GM23248 (cell line): ENCODE data around the gene SH3TC1. TPM values are rescaled to one million over a fixed set of nuclear protein-coding genes. Genes with fewer than 3 reads are reported as not detected.

ENCODE experiments used
- DNase-seq: peaks from one replicate; pipeline ENCODE4 v3.0.0-alpha.2; 2015
- H2AFZ ChIP-seq: fragments of 200-600 bp; sonication (generic); 2 replicates; pipeline ENCODE4 v1.6.1; 2016; ENCODE audit warnings: antibody characterized with exemption
- H3F3A ChIP-seq: fragments of 200-600 bp; sonication (generic); 2 replicates; pipeline ENCODE4 v1.6.1; 2016; ENCODE audit warnings: mild to moderate bottlenecking, antibody characterized with exemption, mixed run types; ENCODE audit not compliant: insufficient read depth
- H3K27ac ChIP-seq: fragments of 200-600 bp; sonication (generic); 2 replicates; pipeline ENCODE4 v1.5.1; 2016; ENCODE audit warnings: mild to moderate bottlenecking
- H3K27me3 ChIP-seq: fragments of 200-600 bp; sonication (generic); replicated peaks from 2 replicates; pipeline ENCODE4 v1.6.1; 2016; ENCODE audit warnings: mild to moderate bottlenecking; ENCODE audit not compliant: insufficient read depth
- H3K36me3 ChIP-seq: fragments of 200-600 bp; sonication (generic); 2 replicates; pipeline ENCODE4 v1.6.1; 2016; ENCODE audit warnings: low read depth, mild to moderate bottlenecking
- H3K4me1 ChIP-seq: fragments of 200-600 bp; sonication (generic); 2 replicates; pipeline ENCODE4 v1.6.1; 2016; ENCODE audit warnings: mild to moderate bottlenecking; ENCODE audit not compliant: insufficient read depth
- H3K4me2 ChIP-seq: fragments of 200-600 bp; sonication (generic); one replicate; pipeline ENCODE4 v1.6.1; 2016; ENCODE audit warnings: mild to moderate bottlenecking; ENCODE audit not compliant: unreplicated experiment
- H3K4me3 ChIP-seq: fragments of 200-600 bp; sonication (generic); 2 replicates; pipeline ENCODE4 v1.5.1; 2016; ENCODE audit warnings: mild to moderate bottlenecking
- H3K79me2 ChIP-seq: fragments of 200-600 bp; sonication (generic); 2 replicates; pipeline ENCODE4 v1.6.1; 2016; ENCODE audit warnings: mild to moderate bottlenecking; ENCODE audit not compliant: insufficient read depth
- H3K9ac ChIP-seq: fragments of 200-600 bp; sonication (generic); 2 replicates; pipeline ENCODE4 v1.6.1; 2016; ENCODE audit warnings: mild to moderate bottlenecking
- H3K9me2 ChIP-seq: fragments of 200-600 bp; sonication (generic); 2 replicates; pipeline ENCODE4 v1.6.1; 2016; ENCODE audit warnings: mixed run types, mild to moderate bottlenecking, moderate library complexity; ENCODE audit not compliant: insufficient read depth
- H3K9me3 ChIP-seq: fragments of 200-600 bp; sonication (generic); one replicate; pipeline ENCODE4 v1.6.1; 2017; ENCODE audit warnings: low read depth
- H4K20me1 ChIP-seq: fragments of 200-600 bp; sonication (generic); 2 replicates; pipeline ENCODE4 v1.6.0; 2016; ENCODE audit not compliant: insufficient read depth
- EZH2 ChIP-seq: fragments of 200-600 bp; sonication (generic); IDR thresholded peaks from 2 replicates; pipeline ENCODE4 v1.6.1; 2018; ENCODE audit warnings: antibody characterized with exemption, mild to moderate bottlenecking; ENCODE audit not compliant: insufficient read depth, poor library complexity, severe bottlenecking
- EZH2phosphoT487 ChIP-seq: fragments of 200-600 bp; sonication (generic); IDR thresholded peaks from 2 replicates; pipeline ENCODE4 v1.6.1; 2018; ENCODE audit warnings: antibody characterized with exemption, moderate library complexity, mild to moderate bottlenecking, low read depth; ENCODE audit not compliant: insufficient read depth
- WGBS, 2 experiments: methylation state at CpG; one replicate each; pipeline ENCODE4 v1.1.6; 2015 to 2017; ENCODE audit warnings: low lambda C conversion rate in 2 of 2, low coverage in 1 of 2; ENCODE audit errors: missing lambda C conversion rate in 2 of 2; 5-methylcytosine and 5-hydroxymethylcytosine counted together
- in situ Hi-C: fragments of 300-500 bp; cut with MboI; formaldehyde crosslinking; loops from 2 replicates; pipeline ENCODE4 v1.15.0; 2020
- polyA plus RNA-seq: library from polyadenylated mRNA; unstranded; fragments of >200 nt; fragmentation: Nextera tagmentation; extraction: Ambion mirVana; gene quantifications from 2 replicates; pipeline ENCODE4 v1.2.1, GENCODE V29; 2016
- total RNA-seq: library from RNA; depleted of rRNA; stranded (reverse); fragments of >200 nt; shearing (Covaris generic); gene quantifications from 2 replicates; pipeline ENCODE4 v1.2.3, GENCODE V29; 2014

Gene SH3TC1
- total and polyA plus RNA-seq, 2 experiments from 2014 or later, result 2.3 to 6.5 TPM

- TF ChIP-seq EZH2phosphoT487, result no peak
- TF ChIP-seq EZH2, result no peak
- Histone ChIP-seq H2AFZ (no peak overlapping the region), H3K9me3 (no peaks in the 10 kb centered on the region), H3K27me3 (peaks cover 21% of the 10 kb centered on the region; the same call in 1 of the 2 replicates), H3K27ac (no peak overlapping the region), H3K9me2 (no peaks in the 10 kb centered on the region), H3K4me2 (no peak overlapping the region), H3K4me1 (no peaks in the 10 kb centered on the region), H3K4me3 (no peak overlapping the region), H3F3A (no peaks in the 10 kb centered on the region), H4K20me1 (no peaks in the 10 kb centered on the region), H3K36me3 (no peaks in the 10 kb centered on the region), H3K9ac (no peak overlapping the region), H3K79me2 (no peaks in the 10 kb centered on the region)
- no peak for DNase-seq
- in situ Hi-C loops, result no loop called here
- 32 to 39% methylated on average over 5 of the region's 5 CpGs for WGBS, 2 experiments
Observed at GRCh38 chr4:8168832-8169598, 30.1 kb upstream of the SH3TC1 start.

- Histone ChIP-seq H3K27me3 (peaks cover 14% of the 10 kb centered on the region; the same call in 1 of the 2 replicates), H3K9me2 (no peaks in the 10 kb centered on the region), H3K36me3 (no peaks in the 10 kb centered on the region), H3K9ac (no peak overlapping the region), H3K79me2 (no peaks in the 10 kb centered on the region), H3K27ac (no peak overlapping the region), H4K20me1 (no peaks in the 10 kb centered on the region), H3F3A (no peaks in the 10 kb centered on the region), H3K4me1 (no peaks in the 10 kb centered on the region), H3K9me3 (no peaks in the 10 kb centered on the region), H2AFZ (no peak overlapping the region), H3K4me2 (no peak overlapping the region), H3K4me3 (no peak overlapping the region)
- no peak for DNase-seq
- TF ChIP-seq EZH2phosphoT487 (no peak), EZH2 (no peak)
- in situ Hi-C loops, result no loop called here
- 46 to 49% methylated on average over 3 of the region's 3 CpGs for WGBS, 2 experiments
Observed at GRCh38 chr4:8169763-8170162, 29.3 kb upstream of the SH3TC1 start.

GRCh38 chr4:8170341-8170740, 28.7 kb upstream of the SH3TC1 start:
- Histone ChIP-seq H3K9me3 (no peaks in the 10 kb centered on the region), H3K9me2 (no peaks in the 10 kb centered on the region), H2AFZ (no peak overlapping the region), H3K4me3 (no peak overlapping the region), H3K9ac (no peak overlapping the region), H3K36me3 (no peaks in the 10 kb centered on the region), H3K27ac (no peak overlapping the region), H3K27me3 (peaks cover 13% of the 10 kb centered on the region; the same call in 1 of the 2 replicates), H3K4me1 (no peaks in the 10 kb centered on the region), H3K4me2 (no peak overlapping the region), H4K20me1 (no peaks in the 10 kb centered on the region), H3K79me2 (no peaks in the 10 kb centered on the region), H3F3A (no peaks in the 10 kb centered on the region)
- in situ Hi-C loops, result no loop called here
- TF ChIP-seq EZH2, result no peak
- no peak for TF ChIP-seq EZH2phosphoT487
- WGBS, 2 experiments, result 68% methylated on average over 7 to 11 of the region's 11 CpGs
- no peak for DNase-seq

GRCh38 chr4:8171266-8171665, 27.8 kb upstream of the SH3TC1 start:
- no peaks in the 10 kb centered on the region for H4K20me1 ChIP-seq
- 77 to 85% methylated on average over 7 of the region's 7 CpGs for WGBS, 2 experiments
- no peaks in the 10 kb centered on the region for H3K9me3 ChIP-seq
- H3F3A ChIP-seq, result no peaks in the 10 kb centered on the region
- H2AFZ ChIP-seq, result no peak overlapping the region
- no peak overlapping the region for H3K9ac ChIP-seq
- H3K4me3 ChIP-seq, result no peak overlapping the region
- no peaks in the 10 kb centered on the region for H3K9me2 ChIP-seq
- no peak overlapping the region for H3K27ac ChIP-seq
- H3K36me3 ChIP-seq, result no peaks in the 10 kb centered on the region
- no peaks in the 10 kb centered on the region for H3K4me1 ChIP-seq
- no peak for DNase-seq
- H3K79me2 ChIP-seq, result no peaks in the 10 kb centered on the region
- H3K4me2 ChIP-seq, result no peak overlapping the region
- H3K27me3 ChIP-seq, result peaks cover 18% of the 10 kb centered on the region; the same call in 1 of the 2 replicates
- in situ Hi-C loops, result no loop called here
- TF ChIP-seq EZH2phosphoT487, result no peak
- TF ChIP-seq EZH2, result no peak
